ENCODE measurements around the gene SLC4A8.

Gene SLC4A8

DNA sequence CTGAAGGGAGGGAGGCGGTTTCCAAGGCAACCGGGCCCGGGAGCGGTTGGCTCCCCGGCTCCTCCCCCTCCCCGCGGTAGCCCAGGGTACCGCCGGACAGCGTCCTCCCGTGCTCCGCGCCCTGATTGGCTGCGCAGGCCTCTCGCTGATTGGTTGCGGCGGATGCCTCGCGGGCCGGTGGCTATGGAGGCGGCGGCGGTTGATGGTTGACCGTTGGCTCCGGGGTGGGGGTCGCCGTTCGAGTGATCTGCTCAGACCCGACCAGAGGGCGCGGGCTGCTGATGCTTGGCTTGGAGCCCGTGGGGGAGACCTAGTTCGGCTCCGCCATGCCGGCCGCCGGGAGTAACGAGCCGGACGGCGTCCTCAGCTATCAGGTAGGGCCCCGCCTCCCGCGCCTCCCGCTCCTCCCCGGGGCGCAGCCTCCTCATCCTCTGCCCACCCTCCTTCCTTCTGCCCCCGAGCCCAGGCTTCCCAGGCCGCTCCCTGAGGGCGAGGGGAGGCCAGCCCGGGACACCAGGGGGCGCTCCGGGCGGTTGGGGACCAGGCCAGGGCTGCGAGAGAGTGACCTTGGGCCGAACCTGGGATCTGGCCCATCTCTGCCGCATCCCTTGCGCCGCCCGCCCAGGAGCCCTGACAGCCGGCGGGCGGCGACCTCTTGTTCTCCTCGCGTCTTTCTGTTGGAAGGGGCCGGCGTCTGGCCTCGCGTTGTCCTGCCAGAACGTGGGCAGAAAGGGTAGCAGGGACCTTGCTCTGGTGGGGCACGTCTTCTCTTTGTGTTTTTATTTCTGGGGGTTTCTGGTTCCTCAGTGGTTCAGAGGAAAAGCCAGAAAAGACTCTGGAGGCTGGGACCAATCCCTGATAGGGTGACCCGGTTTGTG, at the start of gene SLC4A8:
SLC4A8 (plus strand) TSS at position 170 of the 878 bp plus-strand sequence; CDS start at position 327, 157 bp downstream.
- peak within 1 kb of the TSS; percentile 13; the same call in 1 of the 2 replicates for H3K27ac ChIP-seq
- peak; percentile 90 for TF ChIP-seq CTCF (conservative IDR thresholded peaks at IDR 0.05)

- H3K27ac ChIP-seq = no peak overlapping the region
- no peak for TF ChIP-seq CTCF (conservative IDR thresholded peaks at IDR 0.05)
Observed at GRCh38 chr12:51374856-51375255, 49.8 kb upstream of the SLC4A8 start.

GRCh38 chr12:51377099-51377984, 47.3 kb upstream of the SLC4A8 start:
- H3K27ac ChIP-seq = no peak overlapping the region
- TF ChIP-seq CTCF (conservative IDR thresholded peaks at IDR 0.05) = no peak

GRCh38 chr12:51378749-51379148, 45.9 kb upstream of the SLC4A8 start:
- TF ChIP-seq CTCF (conservative IDR thresholded peaks at IDR 0.05) = no peak
- H3K27ac ChIP-seq = no peak overlapping the region

GRCh38 chr12:51379571-51379970, 45.1 kb upstream of the SLC4A8 start:
- no peak for TF ChIP-seq CTCF (conservative IDR thresholded peaks at IDR 0.05)
- no peak overlapping the region for H3K27ac ChIP-seq

DNA sequence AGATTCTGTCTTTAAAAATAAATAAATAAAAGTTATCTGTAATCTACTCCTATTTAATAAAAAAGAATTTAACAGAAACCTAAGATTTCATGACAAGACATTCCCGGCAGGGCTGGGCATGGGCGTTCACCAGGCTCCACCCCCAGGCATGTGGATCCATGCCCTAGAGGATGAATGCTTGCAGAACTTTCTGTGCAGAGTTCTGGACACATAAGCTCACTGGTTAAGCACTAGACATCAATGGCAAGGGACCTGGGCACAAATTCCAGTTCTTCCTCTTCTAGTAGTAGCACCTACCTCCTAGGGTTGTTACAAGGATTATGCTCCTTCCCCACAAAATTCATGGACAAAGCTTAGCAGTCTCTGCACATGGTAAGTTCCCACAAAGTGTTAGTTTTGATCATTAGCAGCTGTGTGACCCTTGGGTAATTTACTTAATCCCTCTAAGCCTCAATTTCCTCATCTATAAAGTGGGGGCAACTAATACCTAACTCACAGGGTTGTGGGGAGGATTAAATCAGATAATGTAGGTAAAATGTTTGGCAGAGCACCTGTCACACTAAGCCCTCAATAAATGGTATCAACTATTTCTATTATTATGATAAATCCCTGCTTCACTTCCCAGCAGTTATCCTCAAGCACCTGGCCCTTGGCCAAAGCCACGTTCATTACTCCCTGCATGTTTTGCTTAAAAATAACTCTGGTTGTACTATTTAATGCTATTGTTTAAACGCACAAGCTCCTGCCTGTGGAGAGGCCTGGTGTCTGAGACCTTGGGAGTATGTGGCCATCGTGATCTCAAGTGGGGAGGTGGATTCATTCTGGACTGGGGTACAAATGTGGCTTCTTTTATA, 43.2 kb upstream of the SLC4A8 start:
- TF ChIP-seq CTCF (conservative IDR thresholded peaks at IDR 0.05) = no peak
- H3K27ac ChIP-seq = peak overlapping the region; percentile 27

Measured in VCaP (cell line).